ENCODE data around the gene CYP3A4.
"Not testable (repeated sequence)": the region's sequence is repeated elsewhere in the genome, so short reads cannot be mapped to it uniquely, and the experiment has no call there.

The CYP3A4 gene

DNA sequence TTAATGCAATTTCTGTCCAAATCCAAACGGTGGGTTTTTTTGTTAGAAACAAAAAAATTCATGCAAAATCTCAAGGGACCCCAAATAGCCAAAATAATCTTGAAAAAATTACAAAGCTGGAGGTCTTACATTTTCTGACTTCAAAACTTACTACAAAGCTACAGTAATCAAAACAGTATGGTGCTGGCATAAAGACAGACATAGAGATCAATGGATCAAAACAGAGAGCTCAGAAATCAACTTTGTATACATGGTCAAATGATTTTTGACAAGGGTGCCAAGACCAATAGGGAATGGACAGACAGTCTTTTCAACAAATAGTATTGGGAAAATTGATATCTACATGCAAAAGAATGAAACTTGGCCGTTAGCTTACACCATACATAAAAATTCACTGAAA, 21.7 kb upstream of the CYP3A4 start:
- TF ChIP-seq, protein P1, sequence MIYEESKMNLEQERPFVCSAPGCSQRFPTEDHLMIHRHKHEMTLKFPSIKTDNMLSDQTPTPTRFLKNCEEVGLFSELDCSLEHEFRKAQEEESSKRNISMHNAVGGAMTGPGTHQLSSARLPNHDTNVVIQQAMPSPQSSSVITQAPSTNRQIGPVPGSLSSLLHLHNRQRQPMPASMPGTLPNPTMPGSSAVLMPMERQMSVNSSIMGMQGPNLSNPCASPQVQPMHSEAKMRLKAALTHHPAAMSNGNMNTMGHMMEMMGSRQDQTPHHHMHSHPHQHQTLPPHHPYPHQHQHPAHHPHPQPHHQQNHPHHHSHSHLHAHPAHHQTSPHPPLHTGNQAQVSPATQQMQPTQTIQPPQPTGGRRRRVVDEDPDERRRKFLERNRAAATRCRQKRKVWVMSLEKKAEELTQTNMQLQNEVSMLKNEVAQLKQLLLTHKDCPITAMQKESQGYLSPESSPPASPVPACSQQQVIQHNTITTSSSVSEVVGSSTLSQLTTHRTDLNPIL (CRISPR knock-in tag; IDR thresholded peaks at IDR 0.05; ENCODE audit: low read depth) = no peak
- TF ChIP-seq ZFP3 (CRISPR knock-in tag; IDR thresholded peaks at IDR 0.05) (no peak), ZFP30 (CRISPR knock-in tag; IDR thresholded peaks at IDR 0.05) (no peak), GLIS3 (CRISPR knock-in tag; IDR thresholded peaks at IDR 0.05) (no peak)
- ATAC-seq = no peak

DNA sequence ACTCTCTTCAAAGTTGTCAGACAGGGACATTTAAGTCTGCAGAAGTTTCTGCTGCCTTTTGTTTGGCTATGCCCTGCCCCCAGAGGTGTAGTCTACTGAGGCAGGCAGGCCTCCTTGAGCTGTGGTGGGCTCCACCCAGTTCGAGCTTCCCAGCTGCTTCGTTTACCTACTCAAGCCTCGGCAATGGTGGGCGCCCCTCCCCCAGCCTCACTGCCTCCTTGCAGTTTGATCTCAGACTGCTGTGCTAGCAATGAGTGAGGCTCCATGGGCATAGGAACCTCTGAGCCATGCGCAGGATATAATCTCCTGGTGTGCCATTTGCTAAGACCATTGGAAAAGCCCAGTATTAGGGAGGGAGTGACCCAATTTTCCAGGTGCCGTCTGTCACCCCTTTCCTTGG, 19.1 kb upstream of the CYP3A4 start:
- ATAC-seq = not testable (repeated sequence)

DNA sequence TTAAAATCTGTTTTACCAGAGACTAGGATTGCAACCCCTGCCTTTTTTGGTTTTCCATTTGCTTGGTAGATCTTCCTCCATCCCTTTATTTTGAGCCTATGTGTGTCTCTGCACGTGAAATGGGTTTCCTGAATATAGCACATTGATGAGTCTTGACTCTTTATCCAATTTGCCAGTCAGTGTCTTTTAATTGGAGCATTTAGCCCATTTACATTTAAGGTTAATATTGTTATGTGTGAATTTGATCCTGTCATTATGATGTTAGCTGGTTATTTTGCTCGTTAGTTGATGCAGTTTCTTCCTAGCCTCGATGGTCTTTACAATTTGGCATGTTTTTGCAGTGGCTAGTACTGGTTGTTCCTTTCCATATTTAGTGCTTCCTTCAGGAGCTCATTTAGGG, 17.4 kb upstream of the CYP3A4 start:
- not testable (repeated sequence) for ATAC-seq

DNA sequence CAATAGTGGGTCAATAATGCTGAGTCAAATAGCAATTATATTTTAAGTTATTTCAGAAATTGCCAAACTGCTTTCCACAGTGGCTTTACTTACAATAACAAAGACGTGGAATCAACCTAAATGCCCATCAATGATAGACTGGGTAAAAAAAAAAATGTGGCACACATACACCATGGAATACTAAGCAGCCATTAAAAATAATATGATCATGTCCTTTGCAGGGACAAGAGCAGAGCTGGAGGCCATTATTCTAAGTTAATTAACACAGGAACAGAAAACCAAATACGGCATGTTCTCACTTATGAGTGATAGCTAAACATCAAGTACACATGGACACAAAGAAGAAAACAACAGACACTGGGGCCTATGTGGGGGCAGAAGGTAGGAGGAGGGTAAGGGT, 15.0 kb upstream of the CYP3A4 start:
- TF ChIP-seq ZNF565 (CRISPR knock-in tag; conservative IDR thresholded peaks at IDR 0.05; ENCODE audit: low read depth) = no peak
- TF ChIP-seq, protein P2, sequence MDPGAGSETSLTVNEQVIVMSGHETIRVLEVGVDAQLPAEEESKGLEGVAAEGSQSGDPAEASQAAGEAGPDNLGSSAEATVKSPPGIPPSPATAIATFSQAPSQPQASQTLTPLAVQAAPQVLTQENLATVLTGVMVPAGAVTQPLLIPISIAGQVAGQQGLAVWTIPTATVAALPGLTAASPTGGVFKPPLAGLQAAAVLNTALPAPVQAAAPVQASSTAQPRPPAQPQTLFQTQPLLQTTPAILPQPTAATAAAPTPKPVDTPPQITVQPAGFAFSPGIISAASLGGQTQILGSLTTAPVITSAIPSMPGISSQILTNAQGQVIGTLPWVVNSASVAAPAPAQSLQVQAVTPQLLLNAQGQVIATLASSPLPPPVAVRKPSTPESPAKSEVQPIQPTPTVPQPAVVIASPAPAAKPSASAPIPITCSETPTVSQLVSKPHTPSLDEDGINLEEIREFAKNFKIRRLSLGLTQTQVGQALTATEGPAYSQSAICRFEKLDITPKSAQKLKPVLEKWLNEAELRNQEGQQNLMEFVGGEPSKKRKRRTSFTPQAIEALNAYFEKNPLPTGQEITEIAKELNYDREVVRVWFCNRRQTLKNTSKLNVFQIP (CRISPR knock-in tag; IDR thresholded peaks at IDR 0.05; ENCODE audit: borderline replicate concordance, low read depth) = no peak
- ATAC-seq = no peak

DNA sequence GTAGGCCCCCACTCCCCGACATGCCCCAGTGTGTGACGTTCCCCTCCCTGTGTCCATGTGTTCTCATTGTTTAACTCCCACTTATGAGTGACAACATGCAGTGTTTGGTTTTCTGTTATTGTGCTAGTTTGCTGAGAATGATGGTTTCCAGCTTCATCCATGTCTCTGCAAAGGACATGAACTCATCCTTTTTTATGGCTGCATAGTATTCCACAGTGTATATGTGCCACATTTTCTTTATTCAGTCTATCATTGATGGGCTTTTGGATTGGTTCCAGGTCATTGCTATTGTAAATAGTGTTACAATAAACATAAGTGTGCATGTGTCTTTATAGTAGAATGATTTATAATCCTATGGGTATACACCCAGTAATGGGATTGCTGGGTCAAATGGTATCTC, 11.9 kb upstream of the CYP3A4 start:
- ATAC-seq = not testable (repeated sequence)

DNA sequence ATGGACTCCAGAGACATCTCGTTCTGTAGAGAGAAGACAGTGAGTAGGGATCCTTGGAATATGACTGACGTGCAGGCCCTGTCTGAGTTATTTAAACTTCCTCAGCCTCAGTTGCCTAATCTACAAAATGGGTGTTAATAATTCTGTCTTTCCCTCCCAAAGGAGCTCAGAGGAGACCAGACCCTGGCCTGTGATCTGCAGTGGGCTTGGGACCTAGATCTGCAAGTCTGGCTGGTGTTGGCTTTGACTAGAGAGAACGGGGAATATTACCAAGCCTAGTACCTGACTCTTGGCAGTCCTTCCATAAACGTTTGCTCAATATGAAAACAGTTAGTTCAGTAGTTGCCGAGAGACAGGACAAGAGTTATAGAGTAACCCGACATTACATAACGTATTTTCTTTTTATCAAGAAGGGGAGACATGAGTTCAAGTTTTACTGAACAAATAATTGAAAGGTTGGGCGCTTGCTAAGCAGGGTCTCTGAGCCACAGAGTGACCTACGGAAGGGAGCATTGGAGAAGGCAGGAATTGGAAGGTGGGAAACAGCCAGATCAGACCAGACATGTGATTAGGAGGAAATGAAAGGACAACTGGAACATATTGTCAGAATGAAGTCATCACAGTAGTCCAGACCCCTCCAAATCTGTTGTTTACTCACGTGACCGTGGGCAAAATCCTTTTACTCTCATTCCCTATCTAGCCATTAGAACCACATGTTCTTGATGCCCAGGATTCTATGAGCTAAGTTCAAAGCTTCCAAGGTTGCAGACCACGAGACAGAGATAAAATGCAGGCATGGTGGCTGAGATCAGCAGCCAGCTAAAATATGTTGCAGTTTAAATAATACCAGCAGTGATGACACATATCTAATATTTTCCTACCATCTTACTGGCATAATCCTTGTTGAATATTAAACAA, 10.9 kb upstream of the CYP3A4 start:
- TF ChIP-seq OSR1 (CRISPR knock-in tag; IDR thresholded peaks at IDR 0.05) (no peak), ZNF565 (CRISPR knock-in tag; conservative IDR thresholded peaks at IDR 0.05; ENCODE audit: low read depth) (no peak), ESRRG (CRISPR knock-in tag; IDR thresholded peaks at IDR 0.05) (no peak), ZNF70 (CRISPR knock-in tag; IDR thresholded peaks at IDR 0.05) (no peak), ISL1 (CRISPR knock-in tag; IDR thresholded peaks at IDR 0.05) (no peak), CSDC2 (CRISPR knock-in tag; IDR thresholded peaks at IDR 0.05) (no peak)
- TF ChIP-seq, protein P3, sequence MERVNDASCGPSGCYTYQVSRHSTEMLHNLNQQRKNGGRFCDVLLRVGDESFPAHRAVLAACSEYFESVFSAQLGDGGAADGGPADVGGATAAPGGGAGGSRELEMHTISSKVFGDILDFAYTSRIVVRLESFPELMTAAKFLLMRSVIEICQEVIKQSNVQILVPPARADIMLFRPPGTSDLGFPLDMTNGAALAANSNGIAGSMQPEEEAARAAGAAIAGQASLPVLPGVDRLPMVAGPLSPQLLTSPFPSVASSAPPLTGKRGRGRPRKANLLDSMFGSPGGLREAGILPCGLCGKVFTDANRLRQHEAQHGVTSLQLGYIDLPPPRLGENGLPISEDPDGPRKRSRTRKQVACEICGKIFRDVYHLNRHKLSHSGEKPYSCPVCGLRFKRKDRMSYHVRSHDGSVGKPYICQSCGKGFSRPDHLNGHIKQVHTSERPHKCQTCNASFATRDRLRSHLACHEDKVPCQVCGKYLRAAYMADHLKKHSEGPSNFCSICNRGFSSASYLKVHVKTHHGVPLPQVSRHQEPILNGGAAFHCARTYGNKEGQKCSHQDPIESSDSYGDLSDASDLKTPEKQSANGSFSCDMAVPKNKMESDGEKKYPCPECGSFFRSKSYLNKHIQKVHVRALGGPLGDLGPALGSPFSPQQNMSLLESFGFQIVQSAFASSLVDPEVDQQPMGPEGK (CRISPR knock-in tag; IDR thresholded peaks at IDR 0.05; ENCODE audit: borderline replicate concordance) = no peak
- ATAC-seq = no peak

DNA sequence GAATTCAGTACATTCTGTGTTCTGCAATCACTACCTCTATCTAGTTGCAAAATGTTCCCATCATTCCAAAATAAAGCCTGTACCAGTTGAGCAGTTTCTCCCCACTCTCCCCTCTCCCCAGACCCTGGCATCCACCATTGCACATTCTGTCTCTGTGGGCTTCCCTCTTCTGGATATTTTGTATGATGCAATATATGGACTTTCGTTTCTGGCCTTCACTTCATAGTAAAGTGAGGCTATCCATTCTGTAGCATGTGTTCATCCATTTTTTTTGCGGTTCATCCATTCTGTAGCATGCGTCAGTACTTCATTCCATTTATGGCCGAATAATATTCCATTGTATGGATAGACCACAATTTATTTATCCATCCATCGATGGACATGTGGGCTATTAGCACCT, 9.5 kb upstream of the CYP3A4 start:
- no peak for ATAC-seq
- TF ChIP-seq, protein P2 (CRISPR knock-in tag; IDR thresholded peaks at IDR 0.05; ENCODE audit: borderline replicate concordance, low read depth) = no peak
- TF ChIP-seq ZFP30 (CRISPR knock-in tag; IDR thresholded peaks at IDR 0.05) (no peak), ARNTL (CRISPR knock-in tag; IDR thresholded peaks at IDR 0.05; ENCODE audit: borderline replicate concordance, low read depth) (no peak), ZC3H10 (CRISPR knock-in tag; IDR thresholded peaks at IDR 0.05) (no peak), GLIS3 (CRISPR knock-in tag; IDR thresholded peaks at IDR 0.05) (no peak), BACH2 (CRISPR knock-in tag; IDR thresholded peaks at IDR 0.05; ENCODE audit: borderline replicate concordance) (no peak), SNAI2 (CRISPR knock-in tag; IDR thresholded peaks at IDR 0.05) (no peak), PPARA (CRISPR knock-in tag; IDR thresholded peaks at IDR 0.05; ENCODE audit: borderline replicate concordance) (no peak), OSR1 (CRISPR knock-in tag; IDR thresholded peaks at IDR 0.05) (no peak), TCF4 (CRISPR knock-in tag; IDR thresholded peaks at IDR 0.05; ENCODE audit: borderline replicate concordance) (no peak), ESRRG (CRISPR knock-in tag; IDR thresholded peaks at IDR 0.05) (no peak), ZNF565 (CRISPR knock-in tag; conservative IDR thresholded peaks at IDR 0.05; ENCODE audit: low read depth) (no peak), RARB (CRISPR knock-in tag; IDR thresholded peaks at IDR 0.05) (no peak)
- TF ChIP-seq, protein P3 (CRISPR knock-in tag; IDR thresholded peaks at IDR 0.05; ENCODE audit: borderline replicate concordance) = no peak

All from SK-N-SH treated with all-trans-retinoic acid at 6 μM for 48 hours (cell line).